Upper lobe of left lung (tissue), 4 donors: Measurements from ENCODE around the gene ADGRV1.

Experiments used
- EP300 ChIP-seq, 4 donors: sonication (generic); formaldehyde crosslinking; IDR thresholded peaks; one replicate each; pipeline ENCODE4 v1.5.1; 2017; ENCODE audit warnings: antibody characterized with exemption in 4 of 4, control low read depth in 2 of 4
- POLR2A ChIP-seq, 4 donors: fragments of 450-650 bp; IDR thresholded peaks; one replicate each; pipeline ENCODE4 v1.5.1; 2016 to 2017; ENCODE audit warnings: antibody characterized with exemption in 4 of 4, mild to moderate bottlenecking in 2 of 4
- POLR2AphosphoS5 ChIP-seq, 2 donors: sonication (generic); formaldehyde crosslinking; IDR thresholded peaks; one replicate each; pipeline ENCODE4 v1.5.1; 2017; ENCODE audit warnings: antibody characterized with exemption in 2 of 2
- TF ChIP-seq, protein P1 (sequence below), 6 experiments: fragments of 450-650 bp in 4 of 6; fragments of 200-600 bp in 2 of 6; sonication (generic) in 2 of 6; IDR thresholded peaks; one replicate each; pipeline ENCODE4 v1.5.1; 2016 to 2019; ENCODE audit warnings: antibody characterized with exemption in 6 of 6

DNA sequence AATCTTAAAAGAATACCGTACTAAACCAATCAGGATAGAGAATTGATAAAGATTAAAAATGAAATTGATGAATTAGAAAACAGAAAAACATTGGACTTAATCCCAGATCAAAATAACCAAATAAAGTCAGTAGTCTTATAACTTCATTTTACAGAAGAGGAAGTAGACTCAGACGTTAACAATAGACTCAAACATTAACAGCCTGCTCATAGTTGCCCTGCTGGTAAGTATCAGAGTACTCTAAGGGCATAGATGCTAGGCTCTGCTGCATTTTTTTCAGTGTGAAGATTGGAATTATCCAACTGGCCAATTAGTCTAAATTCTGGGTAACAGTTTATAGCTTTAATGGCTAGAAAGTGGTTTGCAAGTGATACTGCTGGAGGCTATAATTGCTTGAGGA, 42.9 kb downstream of the ADGRV1 start:
- TF ChIP-seq, protein P1, sequence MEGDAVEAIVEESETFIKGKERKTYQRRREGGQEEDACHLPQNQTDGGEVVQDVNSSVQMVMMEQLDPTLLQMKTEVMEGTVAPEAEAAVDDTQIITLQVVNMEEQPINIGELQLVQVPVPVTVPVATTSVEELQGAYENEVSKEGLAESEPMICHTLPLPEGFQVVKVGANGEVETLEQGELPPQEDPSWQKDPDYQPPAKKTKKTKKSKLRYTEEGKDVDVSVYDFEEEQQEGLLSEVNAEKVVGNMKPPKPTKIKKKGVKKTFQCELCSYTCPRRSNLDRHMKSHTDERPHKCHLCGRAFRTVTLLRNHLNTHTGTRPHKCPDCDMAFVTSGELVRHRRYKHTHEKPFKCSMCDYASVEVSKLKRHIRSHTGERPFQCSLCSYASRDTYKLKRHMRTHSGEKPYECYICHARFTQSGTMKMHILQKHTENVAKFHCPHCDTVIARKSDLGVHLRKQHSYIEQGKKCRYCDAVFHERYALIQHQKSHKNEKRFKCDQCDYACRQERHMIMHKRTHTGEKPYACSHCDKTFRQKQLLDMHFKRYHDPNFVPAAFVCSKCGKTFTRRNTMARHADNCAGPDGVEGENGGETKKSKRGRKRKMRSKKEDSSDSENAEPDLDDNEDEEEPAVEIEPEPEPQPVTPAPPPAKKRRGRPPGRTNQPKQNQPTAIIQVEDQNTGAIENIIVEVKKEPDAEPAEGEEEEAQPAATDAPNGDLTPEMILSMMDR (IDR thresholded peaks at IDR 0.05) = no peak
- no peak for TF ChIP-seq EP300 (IDR thresholded peaks at IDR 0.05)
- no peak for TF ChIP-seq POLR2AphosphoS5 (IDR thresholded peaks at IDR 0.05)
- TF ChIP-seq POLR2A (IDR thresholded peaks at IDR 0.05) = no peak
